Left ventricle myocardium inferior (tissue), 1 donor: ENCODE data around the gene TICRR. TPM values are rescaled to one million over a fixed set of nuclear protein-coding genes. Genes with fewer than 3 reads are reported as not detected.

Experiments
- DNase-seq: peaks from one replicate; pipeline ENCODE4 v3.0.0-alpha.2; 2020
- H3K27ac ChIP-seq: fragments of 200-600 bp; replicated peaks from 2 replicates; pipeline ENCODE4 v1.8.0; 2021
- H3K27me3 ChIP-seq: fragments of 200-600 bp; 2 replicates; pipeline ENCODE4 v1.8.0; 2021; ENCODE audit warnings: low read depth
- H3K36me3 ChIP-seq: fragments of 200-600 bp; 2 replicates; pipeline ENCODE4 v1.8.0; 2021
- H3K4me1 ChIP-seq: fragments of 200-600 bp; 2 replicates; pipeline ENCODE4 v1.8.0; 2021
- H3K4me3 ChIP-seq: fragments of 200-600 bp; 2 replicates; pipeline ENCODE4 v1.8.0; 2021; ENCODE audit warnings: mild to moderate bottlenecking, moderate library complexity
- H3K9me3 ChIP-seq: fragments of 200-600 bp; replicated peaks from 2 replicates; pipeline ENCODE4 v1.8.0; 2021
- CTCF ChIP-seq: fragments of 200-600 bp; IDR thresholded peaks from 2 replicates; pipeline ENCODE4 v1.8.0; 2021; ENCODE audit warnings: antibody characterized with exemption, mild to moderate bottlenecking, borderline replicate concordance
- intact Hi-C: fragments of 100-400 bp; cut with micrococcal nuclease; formaldehyde crosslinking; loops from one replicate; pipeline ENCODE4 v1.11.0; 2022
- total RNA-seq: library from RNA; stranded (reverse); fragmentation: NEBNext Ultra II Directional; extraction: Animal tissue kit (Norgen Biotek cat#: 25700); gene quantifications from one replicate; pipeline ENCODE4 v1.2.1, GENCODE V29; 2021
- donor health status: DM: no; HTN: yes; CAD: no; lungs with severe emphysema.

The TICRR gene
- total RNA-seq, 1 donor from 2014 or later, result 0.08 TPM

- Histone ChIP-seq H3K27ac (no peak overlapping the region), H3K27me3 (peaks cover 6% of the 10 kb centered on the region), H3K4me3 (no peak overlapping the region), H3K9me3 (peaks cover 5% of the 10 kb centered on the region), H3K36me3 (no peaks in the 10 kb centered on the region), H3K4me1 (no peaks in the 10 kb centered on the region)
- no peak for DNase-seq
- no peak for TF ChIP-seq CTCF
- intact Hi-C loops, result no loop called here
Observed at GRCh38 chr15:89530976-89531375, 44.3 kb upstream of the TICRR start.

- Histone ChIP-seq H3K27ac (no peak overlapping the region), H3K9me3 (peaks cover 5% of the 10 kb centered on the region), H3K4me3 (no peak overlapping the region), H3K27me3 (no peaks in the 10 kb centered on the region), H3K4me1 (no peaks in the 10 kb centered on the region), H3K36me3 (no peaks in the 10 kb centered on the region)
- intact Hi-C loops, result no loop called here
- TF ChIP-seq CTCF, result no peak
- no peak for DNase-seq
Observed at GRCh38 chr15:89531796-89532537, 43.3 kb upstream of the TICRR start.

- H3K9me3 ChIP-seq, result peaks cover 17% of the 10 kb centered on the region
- H3K36me3 ChIP-seq, result no peaks in the 10 kb centered on the region
- no peak for TF ChIP-seq CTCF
- H3K4me1 ChIP-seq, result no peaks in the 10 kb centered on the region
- no peak overlapping the region for H3K27ac ChIP-seq
- no peaks in the 10 kb centered on the region for H3K27me3 ChIP-seq
- H3K4me3 ChIP-seq, result no peak overlapping the region
- DNase-seq, result no peak
- intact Hi-C loops, result no loop called here
Observed at GRCh38 chr15:89533861-89534544, 41.3 kb upstream of the TICRR start.

- Histone ChIP-seq H3K36me3 (no peaks in the 10 kb centered on the region), H3K9me3 (peaks cover 12% of the 10 kb centered on the region), H3K4me3 (no peak overlapping the region), H3K27ac (no peak overlapping the region), H3K27me3 (peaks cover 40% of the 10 kb centered on the region), H3K4me1 (no peaks in the 10 kb centered on the region)
- TF ChIP-seq CTCF, result no peak
- intact Hi-C loops, result no loop called here
- no peak for DNase-seq
Observed at GRCh38 chr15:89539027-89539426, 36.2 kb upstream of the TICRR start.

GRCh38 chr15:89542369-89542768 is 32.9 kb upstream of the TICRR start:
- H3K4me3 ChIP-seq, result no peak overlapping the region
- no peaks in the 10 kb centered on the region for H3K4me1 ChIP-seq
- intact Hi-C loops, result no loop called here
- H3K27me3 ChIP-seq, result peaks cover 46% of the 10 kb centered on the region
- H3K9me3 ChIP-seq, result peaks cover 11% of the 10 kb centered on the region
- no peak overlapping the region for H3K27ac ChIP-seq
- no peak for TF ChIP-seq CTCF
- no peak for DNase-seq
- H3K36me3 ChIP-seq, result no peaks in the 10 kb centered on the region
